Neural crest cell (in vitro differentiated cells): ENCODE measurements around the gene DPPA5. TPM values are rescaled to one million over a fixed set of nuclear protein-coding genes. Genes with fewer than 3 reads are reported as not detected.

Experiments
- DNase-seq: peaks from one replicate; pipeline ENCODE4 v3.0.0; 2021; ENCODE audit warnings: low read depth, mixed read lengths, low spot score
- H3K27ac Mint-ChIP-seq: one replicate; pipeline ENCODE4 v1.8.0; 2021; ENCODE audit warnings: mild to moderate bottlenecking, mixed read lengths; ENCODE audit not compliant: unreplicated experiment
- H3K27me3 Mint-ChIP-seq: 2 replicates; pipeline ENCODE4 v1.8.0; 2021; ENCODE audit warnings: low read depth, mild to moderate bottlenecking, mixed read lengths
- H3K36me3 Mint-ChIP-seq: 2 replicates; pipeline ENCODE4 v1.8.0; 2021; ENCODE audit warnings: low read depth, mild to moderate bottlenecking, mixed read lengths
- H3K4me1 Mint-ChIP-seq: 2 replicates; pipeline ENCODE4 v1.8.0; 2021; ENCODE audit warnings: mixed read lengths
- H3K4me3 Mint-ChIP-seq: one replicate; pipeline ENCODE4 v1.8.0; 2021; ENCODE audit warnings: mild to moderate bottlenecking, mixed read lengths
- H3K9me3 Mint-ChIP-seq: 2 replicates; pipeline ENCODE4 v1.8.0; 2021; ENCODE audit warnings: mixed read lengths
- total RNA-seq: library from RNA; stranded (reverse); gene quantifications from 2 replicates; pipeline ENCODE4 v1.2.1, GENCODE V29; 2021
- TF ChIP-seq, protein P1 (sequence below): fragments of 200-600 bp; sonication (generic); conservative IDR thresholded peaks from 2 replicates; pipeline ENCODE4 v1.5.0; 2021; ENCODE audit warnings: antibody characterized with exemption, mild to moderate bottlenecking

DPPA5 gene
- total RNA-seq, 1 donor from 2014 or later, result not detected

DNA sequence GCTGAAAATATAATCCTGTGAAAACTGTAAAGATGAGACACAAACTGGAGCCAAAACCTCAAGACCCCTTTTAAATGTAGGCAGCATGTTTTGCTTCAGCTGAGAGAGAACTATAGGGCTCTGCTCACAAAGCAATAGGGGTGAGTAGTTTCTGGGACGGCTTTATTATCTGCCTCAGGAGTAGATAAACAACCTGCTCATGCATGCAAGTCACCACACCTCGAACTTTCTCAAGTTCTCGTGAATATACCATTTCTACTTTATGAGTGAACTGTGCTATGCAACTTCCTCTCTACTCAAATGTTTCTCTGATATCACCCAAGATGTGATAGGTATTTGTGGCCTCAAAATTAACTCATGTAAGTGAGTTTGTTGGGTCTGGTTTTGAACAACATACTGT lies 23.1 kb upstream of the DPPA5 start:
- H3K4me1 Mint-ChIP-seq, result no peaks in the 10 kb centered on the region
- no peak overlapping the region for H3K27ac Mint-ChIP-seq

DNA sequence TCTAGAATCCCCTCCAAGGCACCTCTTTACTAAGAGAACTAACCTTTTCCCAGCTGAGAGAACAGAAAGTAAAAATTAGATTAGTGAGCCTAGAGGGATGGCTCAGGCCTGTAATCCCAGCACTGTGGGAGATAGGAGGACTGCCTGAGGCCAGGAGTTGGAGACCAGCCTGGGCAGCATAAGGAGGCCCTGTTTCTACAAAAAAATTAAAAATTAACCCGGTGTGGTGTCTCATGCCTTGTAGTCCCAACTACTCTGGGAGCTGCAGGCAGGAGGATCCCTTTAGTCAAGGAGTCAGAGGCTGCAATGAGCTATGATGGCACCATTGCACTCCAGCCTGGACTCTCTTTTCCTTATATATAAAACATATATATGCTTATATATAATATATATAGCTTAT lies 21.1 kb upstream of the DPPA5 start:
- no peak overlapping the region for H3K27ac Mint-ChIP-seq
- H3K4me3 Mint-ChIP-seq, result no peak overlapping the region
- H3K9me3 Mint-ChIP-seq, result no peaks in the 10 kb centered on the region
- DNase-seq, result no peak
- H3K36me3 Mint-ChIP-seq, result no peaks in the 10 kb centered on the region
- H3K27me3 Mint-ChIP-seq, result no peaks in the 10 kb centered on the region
- TF ChIP-seq, protein P1, sequence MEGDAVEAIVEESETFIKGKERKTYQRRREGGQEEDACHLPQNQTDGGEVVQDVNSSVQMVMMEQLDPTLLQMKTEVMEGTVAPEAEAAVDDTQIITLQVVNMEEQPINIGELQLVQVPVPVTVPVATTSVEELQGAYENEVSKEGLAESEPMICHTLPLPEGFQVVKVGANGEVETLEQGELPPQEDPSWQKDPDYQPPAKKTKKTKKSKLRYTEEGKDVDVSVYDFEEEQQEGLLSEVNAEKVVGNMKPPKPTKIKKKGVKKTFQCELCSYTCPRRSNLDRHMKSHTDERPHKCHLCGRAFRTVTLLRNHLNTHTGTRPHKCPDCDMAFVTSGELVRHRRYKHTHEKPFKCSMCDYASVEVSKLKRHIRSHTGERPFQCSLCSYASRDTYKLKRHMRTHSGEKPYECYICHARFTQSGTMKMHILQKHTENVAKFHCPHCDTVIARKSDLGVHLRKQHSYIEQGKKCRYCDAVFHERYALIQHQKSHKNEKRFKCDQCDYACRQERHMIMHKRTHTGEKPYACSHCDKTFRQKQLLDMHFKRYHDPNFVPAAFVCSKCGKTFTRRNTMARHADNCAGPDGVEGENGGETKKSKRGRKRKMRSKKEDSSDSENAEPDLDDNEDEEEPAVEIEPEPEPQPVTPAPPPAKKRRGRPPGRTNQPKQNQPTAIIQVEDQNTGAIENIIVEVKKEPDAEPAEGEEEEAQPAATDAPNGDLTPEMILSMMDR, result no peak
- no peaks in the 10 kb centered on the region for H3K4me1 Mint-ChIP-seq

More for the DNA sequence above, 23.1 kb upstream of the DPPA5 start:
- TF ChIP-seq, protein P1, result no peak
- Mint-ChIP-seq H3K36me3 (no peaks in the 10 kb centered on the region), H3K4me3 (no peak overlapping the region), H3K9me3 (no peaks in the 10 kb centered on the region), H3K27me3 (no peaks in the 10 kb centered on the region)
- no peak for DNase-seq

DNA sequence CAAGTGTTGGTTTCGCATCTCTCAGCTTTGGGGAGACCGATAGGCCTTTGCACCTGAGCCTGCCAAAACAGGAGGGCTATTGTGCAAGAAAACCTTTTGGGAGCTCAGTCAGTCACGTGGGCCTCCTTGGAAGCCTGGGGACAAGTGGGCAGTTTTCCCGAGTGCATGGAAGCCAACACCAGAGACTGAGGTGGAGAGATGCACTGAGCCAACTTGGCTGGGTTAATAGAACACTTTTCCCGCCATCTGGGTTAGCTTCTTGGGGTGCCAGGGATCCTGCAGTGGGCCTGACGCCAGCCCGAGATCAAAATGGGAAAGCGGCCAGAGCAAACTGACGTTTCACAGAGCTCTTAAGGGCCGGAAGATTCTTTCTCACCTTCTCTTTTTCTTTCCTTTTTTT lies 18.4 kb upstream of the DPPA5 start:
- Mint-ChIP-seq H3K27me3 (no peaks in the 10 kb centered on the region), H3K27ac (no peak overlapping the region), H3K9me3 (no peaks in the 10 kb centered on the region), H3K36me3 (no peaks in the 10 kb centered on the region), H3K4me3 (no peak overlapping the region), H3K4me1 (no peaks in the 10 kb centered on the region)
- DNase-seq, result no peak
- TF ChIP-seq, protein P1, result no peak

DNA sequence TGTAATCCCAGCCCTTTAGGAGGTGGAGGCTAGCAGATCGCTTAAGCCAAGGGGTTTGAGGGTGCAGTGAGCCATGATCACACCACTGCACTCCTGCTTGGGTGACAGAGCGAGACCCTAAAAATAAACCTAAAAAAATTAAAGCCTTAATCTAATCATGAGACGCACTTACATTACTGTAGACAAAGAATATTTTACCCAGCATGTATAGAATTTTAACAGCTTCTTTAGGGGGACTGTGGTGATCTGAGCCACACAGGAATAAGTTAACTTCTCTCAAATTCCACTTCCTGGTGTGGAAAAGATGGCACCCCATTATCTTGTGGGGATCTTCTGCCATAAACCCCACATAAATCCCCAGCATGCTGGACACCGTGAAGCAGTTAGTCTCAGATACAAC lies 17.9 kb upstream of the DPPA5 start:
- Mint-ChIP-seq H3K9me3 (no peaks in the 10 kb centered on the region), H3K27me3 (no peaks in the 10 kb centered on the region), H3K36me3 (no peaks in the 10 kb centered on the region), H3K27ac (no peak overlapping the region), H3K4me3 (no peak overlapping the region), H3K4me1 (no peaks in the 10 kb centered on the region)
- no peak for DNase-seq
- TF ChIP-seq, protein P1, result no peak

DNA sequence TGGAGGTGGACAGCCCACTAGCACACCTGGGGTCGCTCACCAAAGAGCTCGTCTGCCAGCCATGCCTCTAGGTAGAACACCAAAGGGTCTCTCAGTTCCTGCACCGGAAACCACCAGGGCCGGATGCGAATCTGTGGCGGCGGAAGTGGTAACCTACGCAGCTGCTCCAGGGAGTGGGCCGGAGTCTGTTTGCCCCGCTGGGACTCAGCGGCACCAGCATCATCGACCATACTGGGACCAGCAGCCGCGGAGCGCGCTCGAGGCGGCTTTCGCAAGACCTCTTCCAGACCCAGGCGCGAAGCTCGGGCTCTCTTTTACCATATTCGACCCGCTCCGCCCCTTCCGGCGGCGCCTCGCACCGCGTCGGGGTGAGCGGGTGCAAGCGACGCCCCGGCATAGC lies 15.5 kb upstream of the DPPA5 start, which contains the start of gene OOEP:
Gene OOEP, minus strand, starts transcription at position 335 of the 400 bp plus-strand sequence. Its CDS starts 105 bp downstream, at position 230.
- TF ChIP-seq, protein P1, result no peak
- H3K9me3 Mint-ChIP-seq, result no peaks in the 10 kb centered on the region
- no peaks in the 10 kb centered on the region for H3K4me1 Mint-ChIP-seq
- DNase-seq, result no peak
- H3K27me3 Mint-ChIP-seq, result no peaks in the 10 kb centered on the region
- no peak within 1 kb of the TSS for H3K4me3 Mint-ChIP-seq
- H3K27ac Mint-ChIP-seq, result no peak within 1 kb of the TSS
- no peaks in the 10 kb centered on the region for H3K36me3 Mint-ChIP-seq

DNA sequence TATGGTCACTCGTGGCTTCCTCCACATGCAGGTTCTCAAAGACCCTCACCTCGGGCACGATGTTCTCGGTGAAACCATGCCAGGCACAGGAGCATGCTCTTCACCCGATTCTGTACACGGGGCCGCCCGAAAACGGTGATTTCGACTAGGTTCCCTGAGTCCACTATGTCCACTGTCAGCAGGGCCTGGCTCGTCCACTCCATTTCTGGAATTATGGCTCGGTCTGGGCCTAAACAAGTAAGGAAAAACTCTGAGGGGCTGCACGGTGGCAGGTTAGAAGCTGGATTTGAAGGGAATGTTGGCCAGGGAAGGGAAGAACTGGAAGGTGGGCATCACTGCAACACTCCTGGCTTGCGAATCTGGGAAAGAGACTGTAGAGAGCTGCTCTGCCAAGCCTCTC lies 15.1 kb upstream of the DPPA5 start:
- H3K4me3 Mint-ChIP-seq, result no peak overlapping the region
- no peak for DNase-seq
- H3K9me3 Mint-ChIP-seq, result no peaks in the 10 kb centered on the region
- H3K27me3 Mint-ChIP-seq, result no peaks in the 10 kb centered on the region
- H3K4me1 Mint-ChIP-seq, result no peaks in the 10 kb centered on the region
- H3K27ac Mint-ChIP-seq, result no peak overlapping the region
- no peaks in the 10 kb centered on the region for H3K36me3 Mint-ChIP-seq
- TF ChIP-seq, protein P1, result no peak
